Neural cell (in vitro differentiated cells): ENCODE results near the gene ITPK1. TPM values are rescaled to one million over a fixed set of nuclear protein-coding genes. Genes with fewer than 3 reads are reported as not detected.

Experiments
- H2AFZ ChIP-seq: fragments of 200-600, 300-800 bp; sonication (generic), shearing (Covaris generic); 2 replicates; pipeline ENCODE4 v1.6.0; 2014; ENCODE audit warnings: low read depth, mild to moderate bottlenecking, antibody characterized with exemption, low read length, moderate library complexity
- H3F3A ChIP-seq: fragments of 200-600 bp; shearing (Covaris generic); 2 replicates; pipeline ENCODE4 v1.6.1; 2016; ENCODE audit warnings: mild to moderate bottlenecking, moderate library complexity, mixed read lengths, antibody characterized with exemption, low read length; ENCODE audit not compliant: insufficient read depth, poor library complexity, severe bottlenecking
- H3K27ac ChIP-seq: fragments of 200-600, 300-800 bp; sonication (generic), shearing (Covaris generic); 2 replicates; pipeline ENCODE4 v1.5.1; 2014; ENCODE audit warnings: mild to moderate bottlenecking, low read length, moderate library complexity
- H3K27me3 ChIP-seq: fragments of 300-800, 200-600 bp; sonication (generic), shearing (Covaris generic); 2 replicates; pipeline ENCODE4 v1.6.0; 2014; ENCODE audit warnings: mild to moderate bottlenecking, low read depth, low read length, moderate library complexity; ENCODE audit not compliant: insufficient read depth
- H3K36me3 ChIP-seq: fragments of 300-800, 200-600 bp; sonication (generic), shearing (Covaris generic); 2 replicates; pipeline ENCODE4 v1.5.1; 2014; ENCODE audit warnings: mild to moderate bottlenecking, antibody characterized with exemption, low read length, moderate library complexity; ENCODE audit not compliant: insufficient read depth
- H3K4me2 ChIP-seq: fragments of 300-800, 200-600 bp; sonication (generic), shearing (Covaris generic); 2 replicates; pipeline ENCODE4 v1.6.0; 2014; ENCODE audit warnings: mild to moderate bottlenecking, low read length
- H3K4me3 ChIP-seq: fragments of 300-800, 200-600 bp; sonication (generic), shearing (Covaris generic); 2 replicates; pipeline ENCODE4 v1.5.1; 2014; ENCODE audit warnings: mild to moderate bottlenecking, low read length, moderate library complexity
- H3K79me2 ChIP-seq: fragments of 200-600 bp; shearing (Covaris generic); replicated peaks from 2 replicates; pipeline ENCODE4 v1.6.0; 2014; ENCODE audit warnings: mild to moderate bottlenecking, low read length, moderate library complexity; ENCODE audit not compliant: insufficient read depth
- H3K9ac ChIP-seq: fragments of 300-800, 200-600 bp; sonication (generic), shearing (Covaris generic); 2 replicates; pipeline ENCODE4 v1.6.1; 2016; ENCODE audit warnings: mild to moderate bottlenecking, low read length, mixed read lengths
- H3K9me2 ChIP-seq: fragments of 200-600 bp; shearing (Covaris generic); 2 replicates; pipeline ENCODE4 v1.6.1; 2016; ENCODE audit warnings: mild to moderate bottlenecking, low read length, mixed read lengths; ENCODE audit not compliant: insufficient read depth
- H3K9me3 ChIP-seq: fragments of 200-600, 300-800 bp; sonication (generic), shearing (Covaris generic); 2 replicates; pipeline ENCODE4 v1.6.1; 2016; ENCODE audit warnings: mild to moderate bottlenecking, mixed run types, low read length, moderate library complexity, mixed read lengths
- H4K20me1 ChIP-seq: fragments of 200-600 bp; shearing (Covaris generic); 2 replicates; pipeline ENCODE4 v1.6.1; 2016; ENCODE audit warnings: mild to moderate bottlenecking, mixed run types; ENCODE audit not compliant: insufficient read depth
- CTCF ChIP-seq: fragments of 450-650 bp; IDR thresholded peaks from 2 replicates; pipeline ENCODE4 v1.5.1; 2014; ENCODE audit warnings: antibody characterized with exemption, mild to moderate bottlenecking, moderate library complexity; ENCODE audit not compliant: poor library complexity, severe bottlenecking
- EP300 ChIP-seq: fragments of 450-650 bp; conservative IDR thresholded peaks from 2 replicates; pipeline ENCODE4 v1.6.1; 2014; ENCODE audit warnings: antibody characterized with exemption, mild to moderate bottlenecking, moderate library complexity; ENCODE audit not compliant: poor library complexity, severe bottlenecking
- EZH2 ChIP-seq: fragments of 200-600, 300-800 bp; shearing (Covaris generic), sonication (generic); IDR thresholded peaks from 2 replicates; pipeline ENCODE4 v1.6.1; 2014; ENCODE audit warnings: antibody characterized with exemption, low read length, borderline replicate concordance, mild to moderate bottlenecking; ENCODE audit not compliant: insufficient read depth, poor library complexity, severe bottlenecking
- MXI1 ChIP-seq: fragments of 450-650 bp; conservative IDR thresholded peaks from 2 replicates; pipeline ENCODE4 v1.6.1; 2014; ENCODE audit warnings: antibody characterized with exemption, mild to moderate bottlenecking; ENCODE audit not compliant: poor library complexity, severe bottlenecking
- POLR2AphosphoS5 ChIP-seq: IDR thresholded peaks from 2 replicates; pipeline ENCODE4 v1.6.1; 2012
- RAD21 ChIP-seq: fragments of 450-650 bp; conservative IDR thresholded peaks from 2 replicates; pipeline ENCODE4 v1.6.1; 2014; ENCODE audit warnings: antibody characterized with exemption, mild to moderate bottlenecking, moderate library complexity
- SMC3 ChIP-seq: fragments of 450-650 bp; conservative IDR thresholded peaks from 2 replicates; pipeline ENCODE4 v1.6.1; 2014; ENCODE audit warnings: antibody characterized with exemption, mild to moderate bottlenecking, moderate library complexity; ENCODE audit not compliant: poor library complexity
- TAF1 ChIP-seq: IDR thresholded peaks from 2 replicates; pipeline ENCODE4 v1.6.1; 2012; ENCODE audit warnings: low read depth
- polyA plus RNA-seq: library from polyadenylated mRNA; depleted of rRNA; stranded (reverse); fragments of >200 nt; gene quantifications from 2 replicates; pipeline ENCODE4 v1.2.3, GENCODE V29; 2014
- TF ChIP-seq, protein P1 (sequence below): IDR thresholded peaks from 2 replicates; pipeline ENCODE4 v1.6.1; 2012; ENCODE audit warnings: borderline replicate concordance

The ITPK1 gene
- polyA plus RNA-seq, 1 donor from 2014 or later: 65.0 TPM

DNA sequence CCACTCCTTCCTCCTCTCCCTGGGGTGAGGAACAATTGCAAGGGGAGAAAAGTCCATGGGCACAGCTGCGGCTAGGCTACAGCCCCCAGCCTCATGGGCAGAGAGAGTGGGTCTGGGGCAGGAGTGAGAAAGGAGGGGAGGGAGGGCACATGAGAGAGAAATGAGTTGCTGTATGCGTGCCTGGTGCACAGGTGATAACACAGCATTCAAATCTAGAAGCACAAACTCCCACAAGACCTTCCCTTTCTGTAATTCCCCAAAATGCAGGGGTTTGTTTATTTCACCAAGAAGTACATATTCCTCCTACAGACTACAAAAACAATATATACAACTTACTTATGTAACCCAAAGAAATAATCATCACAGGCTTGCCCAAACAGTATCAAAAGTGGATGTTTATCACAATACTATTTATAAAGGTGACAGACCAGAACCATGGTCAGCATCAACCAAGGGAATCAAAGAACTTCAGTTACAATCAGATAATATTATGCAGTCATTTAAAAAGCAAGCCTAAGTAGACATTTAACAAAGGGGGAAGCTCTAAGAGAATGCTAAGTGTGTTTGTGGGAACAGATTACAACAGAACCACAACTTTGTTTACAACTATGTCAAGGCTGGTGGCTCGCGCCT, 54.2 kb downstream of the ITPK1 start:
- H3K79me2 ChIP-seq: no peaks in the 10 kb centered on the region
- H3K4me3 ChIP-seq: no peak overlapping the region
- no peaks in the 10 kb centered on the region for H3K9me3 ChIP-seq
- H2AFZ ChIP-seq: no peak overlapping the region
- no peaks in the 10 kb centered on the region for H3F3A ChIP-seq
- no peaks in the 10 kb centered on the region for H3K36me3 ChIP-seq
- no peak overlapping the region for H3K9ac ChIP-seq
- no peaks in the 10 kb centered on the region for H3K9me2 ChIP-seq
- no peak overlapping the region for H3K4me2 ChIP-seq
- H4K20me1 ChIP-seq: no peaks in the 10 kb centered on the region
- TF ChIP-seq SMC3: no peak
- TF ChIP-seq TAF1: no peak
- TF ChIP-seq CTCF: no peak
- no peak overlapping the region for H3K27ac ChIP-seq
- H3K27me3 ChIP-seq: no peaks in the 10 kb centered on the region

DNA sequence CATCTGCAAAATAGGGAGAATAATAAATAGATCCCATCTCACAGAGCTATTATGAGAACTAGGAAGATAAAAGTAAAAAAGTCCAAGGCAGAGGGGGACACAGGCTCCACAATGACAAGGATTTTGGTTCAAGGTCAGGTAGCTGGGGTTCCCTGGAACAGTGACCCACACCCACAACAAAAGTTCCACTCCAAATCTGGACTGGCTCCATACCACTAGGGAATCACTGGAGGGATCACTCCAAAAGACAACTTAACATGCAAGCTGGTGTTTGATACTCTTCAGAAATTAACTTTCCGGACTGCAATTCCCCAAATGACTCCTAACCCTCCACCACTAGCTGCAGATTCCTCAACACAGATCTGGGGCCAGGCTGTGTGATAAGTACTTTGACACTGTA, 54.9 kb downstream of the ITPK1 start:
- H3K4me3 ChIP-seq: no peak overlapping the region
- H3K4me2 ChIP-seq: no peak overlapping the region
- no peaks in the 10 kb centered on the region for H3K9me3 ChIP-seq
- H2AFZ ChIP-seq: no peak overlapping the region
- no peak overlapping the region for H3K9ac ChIP-seq
- no peak overlapping the region for H3K27ac ChIP-seq
- H4K20me1 ChIP-seq: no peaks in the 10 kb centered on the region
- no peaks in the 10 kb centered on the region for H3K36me3 ChIP-seq
- no peaks in the 10 kb centered on the region for H3F3A ChIP-seq
- no peaks in the 10 kb centered on the region for H3K9me2 ChIP-seq
- no peak for TF ChIP-seq EZH2
- TF ChIP-seq MXI1: no peak
- TF ChIP-seq POLR2AphosphoS5: no peak
- TF ChIP-seq, protein P1, sequence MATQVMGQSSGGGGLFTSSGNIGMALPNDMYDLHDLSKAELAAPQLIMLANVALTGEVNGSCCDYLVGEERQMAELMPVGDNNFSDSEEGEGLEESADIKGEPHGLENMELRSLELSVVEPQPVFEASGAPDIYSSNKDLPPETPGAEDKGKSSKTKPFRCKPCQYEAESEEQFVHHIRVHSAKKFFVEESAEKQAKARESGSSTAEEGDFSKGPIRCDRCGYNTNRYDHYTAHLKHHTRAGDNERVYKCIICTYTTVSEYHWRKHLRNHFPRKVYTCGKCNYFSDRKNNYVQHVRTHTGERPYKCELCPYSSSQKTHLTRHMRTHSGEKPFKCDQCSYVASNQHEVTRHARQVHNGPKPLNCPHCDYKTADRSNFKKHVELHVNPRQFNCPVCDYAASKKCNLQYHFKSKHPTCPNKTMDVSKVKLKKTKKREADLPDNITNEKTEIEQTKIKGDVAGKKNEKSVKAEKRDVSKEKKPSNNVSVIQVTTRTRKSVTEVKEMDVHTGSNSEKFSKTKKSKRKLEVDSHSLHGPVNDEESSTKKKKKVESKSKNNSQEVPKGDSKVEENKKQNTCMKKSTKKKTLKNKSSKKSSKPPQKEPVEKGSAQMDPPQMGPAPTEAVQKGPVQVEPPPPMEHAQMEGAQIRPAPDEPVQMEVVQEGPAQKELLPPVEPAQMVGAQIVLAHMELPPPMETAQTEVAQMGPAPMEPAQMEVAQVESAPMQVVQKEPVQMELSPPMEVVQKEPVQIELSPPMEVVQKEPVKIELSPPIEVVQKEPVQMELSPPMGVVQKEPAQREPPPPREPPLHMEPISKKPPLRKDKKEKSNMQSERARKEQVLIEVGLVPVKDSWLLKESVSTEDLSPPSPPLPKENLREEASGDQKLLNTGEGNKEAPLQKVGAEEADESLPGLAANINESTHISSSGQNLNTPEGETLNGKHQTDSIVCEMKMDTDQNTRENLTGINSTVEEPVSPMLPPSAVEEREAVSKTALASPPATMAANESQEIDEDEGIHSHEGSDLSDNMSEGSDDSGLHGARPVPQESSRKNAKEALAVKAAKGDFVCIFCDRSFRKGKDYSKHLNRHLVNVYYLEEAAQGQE: no peak
- TF ChIP-seq TAF1: no peak
- no peak for TF ChIP-seq RAD21
- TF ChIP-seq EP300: no peak
- no peak for TF ChIP-seq SMC3
- no peak for TF ChIP-seq CTCF
- H3K27me3 ChIP-seq: no peaks in the 10 kb centered on the region
- H3K79me2 ChIP-seq: no peaks in the 10 kb centered on the region
